GM15510 (cell line): ENCODE results near the gene VPS13C.
A peak's percentile ranks its signal among the peaks of the same experiment; 100 is the strongest.

Source experiments
- POLR2A ChIP-seq: IDR thresholded peaks from 3 replicates; pipeline ENCODE4 v1.6.1; 2011; ENCODE audit warnings: borderline replicate concordance; ENCODE audit not compliant: insufficient read length; ENCODE audit errors: extremely low read depth

VPS13C gene, protein sequence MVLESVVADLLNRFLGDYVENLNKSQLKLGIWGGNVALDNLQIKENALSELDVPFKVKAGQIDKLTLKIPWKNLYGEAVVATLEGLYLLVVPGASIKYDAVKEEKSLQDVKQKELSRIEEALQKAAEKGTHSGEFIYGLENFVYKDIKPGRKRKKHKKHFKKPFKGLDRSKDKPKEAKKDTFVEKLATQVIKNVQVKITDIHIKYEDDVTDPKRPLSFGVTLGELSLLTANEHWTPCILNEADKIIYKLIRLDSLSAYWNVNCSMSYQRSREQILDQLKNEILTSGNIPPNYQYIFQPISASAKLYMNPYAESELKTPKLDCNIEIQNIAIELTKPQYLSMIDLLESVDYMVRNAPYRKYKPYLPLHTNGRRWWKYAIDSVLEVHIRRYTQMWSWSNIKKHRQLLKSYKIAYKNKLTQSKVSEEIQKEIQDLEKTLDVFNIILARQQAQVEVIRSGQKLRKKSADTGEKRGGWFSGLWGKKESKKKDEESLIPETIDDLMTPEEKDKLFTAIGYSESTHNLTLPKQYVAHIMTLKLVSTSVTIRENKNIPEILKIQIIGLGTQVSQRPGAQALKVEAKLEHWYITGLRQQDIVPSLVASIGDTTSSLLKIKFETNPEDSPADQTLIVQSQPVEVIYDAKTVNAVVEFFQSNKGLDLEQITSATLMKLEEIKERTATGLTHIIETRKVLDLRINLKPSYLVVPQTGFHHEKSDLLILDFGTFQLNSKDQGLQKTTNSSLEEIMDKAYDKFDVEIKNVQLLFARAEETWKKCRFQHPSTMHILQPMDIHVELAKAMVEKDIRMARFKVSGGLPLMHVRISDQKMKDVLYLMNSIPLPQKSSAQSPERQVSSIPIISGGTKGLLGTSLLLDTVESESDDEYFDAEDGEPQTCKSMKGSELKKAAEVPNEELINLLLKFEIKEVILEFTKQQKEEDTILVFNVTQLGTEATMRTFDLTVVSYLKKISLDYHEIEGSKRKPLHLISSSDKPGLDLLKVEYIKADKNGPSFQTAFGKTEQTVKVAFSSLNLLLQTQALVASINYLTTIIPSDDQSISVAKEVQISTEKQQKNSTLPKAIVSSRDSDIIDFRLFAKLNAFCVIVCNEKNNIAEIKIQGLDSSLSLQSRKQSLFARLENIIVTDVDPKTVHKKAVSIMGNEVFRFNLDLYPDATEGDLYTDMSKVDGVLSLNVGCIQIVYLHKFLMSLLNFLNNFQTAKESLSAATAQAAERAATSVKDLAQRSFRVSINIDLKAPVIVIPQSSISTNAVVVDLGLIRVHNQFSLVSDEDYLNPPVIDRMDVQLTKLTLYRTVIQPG (N-terminal part only)

DNA sequence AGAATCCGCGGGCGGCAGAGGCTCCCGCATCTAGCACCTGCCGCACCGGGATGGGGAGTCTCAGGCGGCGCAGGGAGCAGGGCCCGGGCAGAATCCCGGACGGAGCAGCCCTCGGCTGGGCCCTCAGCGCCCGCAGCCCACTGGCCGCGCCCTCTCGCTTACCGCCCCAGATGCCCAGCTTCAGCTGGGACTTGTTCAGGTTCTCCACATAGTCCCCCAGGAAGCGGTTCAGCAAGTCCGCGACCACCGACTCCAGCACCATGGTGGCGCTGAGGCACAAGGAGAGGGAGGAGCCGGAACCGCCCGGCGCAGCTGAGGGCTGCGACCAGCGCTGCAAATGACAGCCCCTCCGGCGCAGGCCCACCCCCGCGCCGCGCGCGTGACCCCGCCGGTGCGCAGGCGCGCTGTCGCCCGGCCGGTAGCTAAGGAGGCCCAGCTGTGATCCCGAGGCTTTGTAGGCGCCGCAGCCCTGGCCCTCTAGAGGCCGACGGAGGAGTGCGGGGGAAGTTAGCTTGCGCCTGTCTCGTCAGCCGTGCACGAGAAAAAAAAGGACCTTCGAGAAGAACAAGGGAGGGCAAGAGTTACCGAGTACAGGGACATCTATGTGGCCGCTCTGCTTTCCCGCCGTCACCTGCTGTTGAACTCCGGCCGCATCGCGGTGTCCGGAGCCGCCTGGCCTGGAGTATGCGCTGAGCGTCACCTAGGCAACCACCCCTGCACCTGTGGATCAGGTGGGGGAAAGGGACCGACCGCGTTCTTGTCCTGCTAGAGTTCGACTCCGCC lies at the start of gene VPS13C:
TSS of gene VPS13C (minus strand) at position 335 of the 783 bp plus-strand sequence. CDS start at position 262, 73 bp downstream.
- TF ChIP-seq POLR2A, result peak; percentile 82

DNA sequence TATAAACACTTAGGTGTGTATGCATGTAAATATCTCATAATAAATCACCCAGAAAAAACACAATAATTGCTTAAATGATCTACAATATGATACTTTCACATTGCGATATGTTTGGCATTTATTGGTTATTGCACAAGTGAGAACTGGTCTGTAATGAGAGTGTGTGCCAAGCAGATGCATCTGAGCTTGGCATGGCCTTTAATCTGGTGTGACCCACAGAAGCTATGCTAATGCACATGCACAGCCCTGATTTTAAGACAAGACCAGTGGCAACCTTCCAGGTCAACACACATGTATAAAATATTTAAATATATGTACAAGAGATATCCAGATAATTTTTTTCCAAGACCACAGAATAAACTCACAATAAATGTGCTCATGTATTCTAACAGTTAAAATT lies 49.2 kb upstream of the VPS13C start:
- TF ChIP-seq POLR2A, result no peak

DNA sequence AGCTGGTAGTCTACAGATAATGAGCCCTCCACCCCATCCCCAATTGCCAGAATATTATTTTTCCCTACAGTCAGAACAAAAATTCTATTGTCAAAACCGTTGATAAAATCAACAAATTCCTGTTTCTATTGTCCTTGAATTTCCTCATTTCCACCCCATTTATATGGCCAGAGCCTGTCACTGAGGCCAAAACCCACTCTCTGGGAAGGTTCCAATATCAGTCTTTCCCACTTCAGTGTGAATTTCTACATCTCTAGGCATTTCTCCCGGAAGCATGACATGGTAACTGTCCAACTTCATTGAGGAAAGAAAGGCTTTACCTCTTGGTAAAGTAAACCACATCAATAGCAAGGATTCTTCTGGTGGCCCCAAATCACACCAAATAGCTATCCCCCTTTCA lies 48.2 kb upstream of the VPS13C start:
- TF ChIP-seq POLR2A, result no peak

DNA sequence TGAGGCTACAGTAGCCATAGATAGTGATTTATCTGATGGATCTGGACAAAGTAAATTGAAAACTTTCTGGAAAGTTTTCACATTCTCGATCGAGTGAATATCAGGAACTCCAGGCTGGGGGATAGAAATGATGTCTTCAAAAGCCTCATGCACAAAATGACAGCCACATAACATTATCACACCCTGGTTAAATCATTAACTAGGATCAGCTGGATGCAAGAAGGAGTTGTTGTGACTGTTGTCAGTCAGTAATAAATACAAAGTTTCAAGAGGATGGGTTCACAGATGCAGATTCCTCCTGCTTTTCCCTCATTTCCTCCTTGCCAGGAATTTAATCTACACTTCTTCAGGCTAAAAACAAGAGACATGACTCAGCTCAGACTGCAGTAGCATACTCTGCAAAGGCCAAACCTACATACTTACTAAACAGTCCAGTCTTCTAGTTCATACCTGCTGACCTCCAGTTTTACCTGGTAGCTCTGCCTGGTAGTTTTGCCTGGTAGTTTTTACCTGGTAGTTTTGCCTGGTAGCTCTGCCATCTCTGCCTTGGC lies 47.4 kb upstream of the VPS13C start:
- no peak for TF ChIP-seq POLR2A

DNA sequence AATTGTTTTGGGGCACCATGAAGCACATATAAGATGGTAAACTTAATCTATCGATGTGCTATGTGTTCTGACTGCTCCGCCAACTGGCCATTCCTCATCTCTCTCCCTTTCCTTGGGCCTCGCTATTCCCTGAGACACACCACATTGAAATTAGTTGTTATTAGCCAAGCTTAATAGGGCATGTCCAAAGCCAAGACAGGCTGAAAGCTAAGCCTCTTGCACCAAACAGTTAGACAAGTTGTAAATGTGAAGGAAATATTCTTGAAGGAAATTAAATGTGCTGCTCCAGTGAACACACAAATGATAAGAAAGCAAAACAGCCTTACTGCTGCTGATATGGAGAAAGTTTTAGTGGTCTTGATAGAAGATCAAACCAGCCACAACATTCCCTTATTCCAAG lies 45.8 kb upstream of the VPS13C start:
- no peak for TF ChIP-seq POLR2A

DNA sequence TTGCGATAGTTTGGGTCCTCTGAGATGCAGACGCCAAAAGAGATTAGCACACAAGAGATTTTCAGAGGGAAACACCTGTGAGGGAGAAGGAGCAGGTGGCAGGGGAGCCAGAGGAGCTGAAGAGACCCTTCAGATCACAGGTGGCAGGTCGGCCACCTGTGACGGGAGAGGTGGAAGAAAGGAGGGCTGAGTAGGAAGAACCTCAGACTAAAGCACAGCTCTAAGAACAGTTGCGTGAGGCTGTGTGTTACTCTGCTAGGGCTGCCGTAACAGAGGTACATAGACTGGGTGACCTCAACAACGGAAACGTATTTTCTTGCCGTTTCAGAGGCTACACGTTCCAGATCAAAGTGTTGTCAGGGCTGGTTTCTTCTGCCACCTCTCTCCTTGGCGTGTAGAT lies 45.0 kb upstream of the VPS13C start:
- no peak for TF ChIP-seq POLR2A

DNA sequence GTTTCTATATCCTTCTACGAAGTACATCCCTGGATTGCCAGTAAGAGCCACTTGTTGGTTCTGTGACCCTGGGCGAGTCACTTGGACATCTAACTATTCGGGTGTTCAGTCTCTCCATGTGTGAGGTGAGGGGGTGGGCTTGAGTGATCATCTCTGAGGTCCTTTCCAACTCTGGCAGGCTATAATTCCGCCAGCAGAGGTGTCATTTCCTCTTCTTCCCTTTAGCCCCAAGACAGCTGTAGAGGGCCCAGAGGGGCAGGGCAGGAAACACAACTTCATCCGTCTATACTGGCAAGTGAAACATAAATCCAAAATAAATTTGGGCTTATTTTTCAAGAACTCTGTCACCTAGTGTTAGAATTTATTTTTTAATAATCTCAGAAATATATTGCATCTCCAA lies 44.6 kb upstream of the VPS13C start:
- TF ChIP-seq POLR2A, result no peak

DNA sequence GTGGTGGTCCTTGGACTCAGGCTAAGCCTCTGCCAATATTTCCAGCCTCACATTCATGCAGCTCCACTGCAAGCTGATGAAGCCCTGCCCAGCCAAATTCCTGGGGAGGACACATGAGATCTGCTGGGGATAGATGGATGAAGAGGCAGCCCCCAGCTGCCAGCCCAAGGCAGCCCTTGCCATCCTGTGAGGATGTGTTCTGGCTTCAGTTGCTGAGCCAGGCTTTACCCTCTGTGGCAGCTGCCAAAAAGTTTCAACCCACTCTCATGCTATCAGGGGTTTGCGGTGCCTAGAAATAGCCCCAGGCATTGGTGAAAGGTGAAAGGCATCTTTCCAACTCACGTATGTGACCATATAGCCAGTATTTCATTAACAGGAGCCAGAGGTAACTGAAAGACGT lies 44.2 kb upstream of the VPS13C start:
- no peak for TF ChIP-seq POLR2A

DNA sequence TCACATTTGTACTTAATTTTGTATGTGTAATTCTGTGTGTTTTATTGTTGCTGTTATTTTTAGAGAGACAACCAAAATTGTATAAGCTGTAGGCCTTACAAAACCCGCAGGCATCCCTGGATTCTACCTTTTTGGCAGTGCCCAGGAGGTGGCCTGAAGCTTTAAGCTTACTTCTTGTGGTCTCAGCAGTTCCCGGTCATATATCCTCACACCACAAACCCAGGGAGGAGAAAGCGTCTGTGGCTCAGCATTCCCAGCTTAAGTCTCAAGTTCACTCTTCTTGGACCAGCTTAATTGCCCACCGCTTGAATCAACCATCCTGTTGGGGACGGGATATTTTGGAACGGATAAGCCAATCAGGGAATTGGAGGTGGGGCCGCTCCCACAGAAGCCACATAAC lies 43.2 kb upstream of the VPS13C start:
- TF ChIP-seq POLR2A, result no peak

DNA sequence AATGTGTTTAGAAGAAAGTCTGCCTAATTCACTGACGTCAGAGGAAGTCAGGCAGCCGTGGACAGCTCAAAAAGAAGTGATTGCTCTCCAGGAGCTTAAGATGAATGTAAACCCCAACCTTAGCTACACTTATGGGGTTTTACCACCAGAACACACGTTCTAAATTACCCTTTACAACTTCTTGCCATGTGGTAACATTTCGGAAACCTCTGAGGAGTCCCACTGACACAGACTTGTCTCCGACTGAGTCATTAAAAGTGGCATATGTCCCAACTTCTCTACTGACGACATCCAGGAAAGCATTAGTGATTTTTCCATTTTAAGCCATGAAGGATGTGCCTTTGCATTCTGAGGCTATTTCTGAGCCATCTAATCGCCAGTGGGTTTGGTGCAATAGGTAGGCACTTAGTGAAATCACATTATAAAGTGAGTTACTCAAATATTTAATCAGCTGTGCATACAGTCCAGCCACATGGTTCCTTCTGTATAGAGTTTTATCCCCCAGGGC lies 38.9 kb upstream of the VPS13C start:
- no peak for TF ChIP-seq POLR2A

DNA sequence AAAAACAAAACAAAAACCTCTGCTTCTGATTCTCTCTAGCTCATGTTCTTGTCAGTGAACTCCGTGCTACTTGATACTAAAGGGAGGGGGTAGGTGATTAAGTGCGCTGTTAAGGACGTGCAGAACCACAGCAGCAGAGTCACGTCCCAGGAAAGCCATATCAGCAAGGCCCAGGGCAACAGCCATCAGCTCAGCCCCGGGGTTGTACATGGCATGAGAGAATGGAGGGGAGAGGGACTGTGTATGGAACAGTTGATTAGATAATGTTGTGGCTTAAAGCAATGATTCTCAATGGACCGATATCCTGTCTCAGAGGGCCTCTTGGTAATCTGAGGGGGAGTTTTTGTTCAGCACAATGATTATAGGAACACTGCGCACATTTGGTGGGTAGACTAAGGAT lies 34.1 kb upstream of the VPS13C start:
- no peak for TF ChIP-seq POLR2A

DNA sequence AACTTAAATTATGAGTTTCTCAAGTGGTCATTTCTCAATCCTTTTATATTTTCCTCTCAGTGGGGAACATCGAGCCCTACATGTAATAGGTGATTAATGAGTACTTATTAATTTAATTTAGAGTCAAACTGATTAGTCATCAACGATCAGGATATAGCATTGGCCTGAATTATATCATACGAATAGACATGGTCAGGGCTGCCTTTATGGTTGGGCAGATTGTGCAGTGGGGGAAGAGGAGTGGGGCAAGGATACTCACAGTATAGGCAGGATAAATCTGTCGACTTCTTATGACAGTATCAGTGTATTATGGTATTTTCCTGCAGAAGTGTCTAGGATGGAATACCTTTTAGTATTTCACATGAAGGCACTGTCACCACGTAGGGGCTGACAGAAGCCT lies 33.6 kb upstream of the VPS13C start:
- no peak for TF ChIP-seq POLR2A

DNA sequence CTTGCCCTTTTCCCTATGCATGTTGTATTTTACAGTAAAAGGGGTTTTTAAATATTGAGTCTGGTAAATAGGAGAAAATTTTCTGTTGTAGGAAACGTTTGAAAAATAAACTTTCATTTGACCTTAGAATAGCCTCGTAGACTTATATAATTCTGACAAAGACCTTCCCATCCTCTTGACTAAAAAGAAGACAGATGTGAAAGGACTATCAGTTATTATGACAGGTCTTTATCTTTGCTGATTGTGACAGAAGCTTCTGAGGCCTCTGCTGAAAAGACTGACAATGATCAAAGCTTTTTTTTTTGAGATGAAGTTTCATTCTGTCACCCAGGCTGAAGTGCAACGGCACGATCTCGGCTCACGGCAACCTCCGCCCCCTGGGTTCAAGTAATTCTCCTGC lies 30.7 kb upstream of the VPS13C start:
- no peak for TF ChIP-seq POLR2A

DNA sequence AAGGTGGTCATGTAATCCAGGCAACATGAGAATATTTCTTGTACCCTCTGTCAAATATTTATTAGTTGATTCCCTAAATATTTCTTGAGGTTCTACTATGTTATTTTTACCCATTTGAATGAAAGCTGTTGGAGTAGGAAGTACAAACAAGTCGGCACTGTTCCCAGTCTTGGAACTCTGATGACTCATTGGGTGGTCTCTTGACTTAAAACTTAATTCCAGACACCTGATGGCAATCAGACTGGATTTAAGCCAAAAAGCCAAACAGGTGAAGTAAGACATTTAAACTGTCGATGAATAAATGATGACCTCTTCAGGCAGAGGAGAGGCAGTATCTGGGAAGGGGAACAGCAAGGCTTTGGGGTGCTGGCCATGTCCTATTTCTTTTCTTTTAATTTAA lies 29.4 kb upstream of the VPS13C start:
- no peak for TF ChIP-seq POLR2A
